ENCODE measurements around the gene MKI67.

Gene MKI67

GRCh38 chr10:128046953-128047290 lies 79.3 kb downstream of the MKI67 start:
- TF ChIP-seq CTCF (conservative IDR thresholded peaks at IDR 0.05), result no peak
- no peak overlapping the region for H3K27ac ChIP-seq

Measured in VCaP (cell line).